CD14-positive monocyte (primary cell): ENCODE measurements around the gene FBXL4. TPM values are rescaled to one million over a fixed set of nuclear protein-coding genes. Genes with fewer than 3 reads are reported as not detected.

Source experiments
- DNase-seq, 3 donors: peaks; one replicate each; pipeline ENCODE4 v3.0.0-alpha.2; 2011 to 2022
- H2AFZ ChIP-seq: 2 replicates; pipeline ENCODE4 v1.6.0; 2012; ENCODE audit warnings: mild to moderate bottlenecking, low read depth, low read length, inconsistent platforms; ENCODE audit not compliant: insufficient read depth, poor library complexity, severe bottlenecking
- H3K27ac ChIP-seq, 2 donors: 1 replicate in 1 of 2; 2 replicates in 1 of 2; pipeline ENCODE4 v1.5.1; 2012 to 2013; ENCODE audit warnings: low read length in 2 of 2, control low read depth in 1 of 2, inconsistent platforms in 1 of 2, low read depth in 1 of 2, mild to moderate bottlenecking in 1 of 2
- H3K27me3 ChIP-seq, 2 donors: one replicate each; pipeline versions ENCODE4 v1.6.0 to v1.6.1; 2011 to 2013; ENCODE audit warnings: low read length in 2 of 2; ENCODE audit not compliant: control insufficient read depth in 2 of 2, insufficient read depth in 2 of 2
- H3K36me3 ChIP-seq, 2 donors: replicated peaks in 1 of 2; 1 replicate in 1 of 2; 2 replicates in 1 of 2; pipeline versions ENCODE4 v1.5.1 to v1.6.1; 2012 to 2013; ENCODE audit warnings: low read length in 2 of 2, control low read depth in 1 of 2, inconsistent platforms in 1 of 2, mild to moderate bottlenecking in 1 of 2; ENCODE audit not compliant: insufficient read depth in 2 of 2, control insufficient read depth in 1 of 2
- H3K4me1 ChIP-seq, 2 donors: 1 replicate in 1 of 2; 2 replicates in 1 of 2; pipeline versions ENCODE4 v1.5.1 to v1.6.1; 2012 to 2013; ENCODE audit warnings: low read length in 2 of 2, control low read depth in 1 of 2, inconsistent platforms in 1 of 2, mild to moderate bottlenecking in 1 of 2, moderate library complexity in 1 of 2; ENCODE audit not compliant: insufficient read depth in 2 of 2, control insufficient read depth in 1 of 2
- H3K4me2 ChIP-seq: replicated peaks from 2 replicates; pipeline ENCODE3; 2012; ENCODE audit warnings: low read length, moderate library complexity, mild to moderate bottlenecking; ENCODE audit not compliant: poor library complexity, severe bottlenecking; ENCODE audit errors: extremely low read depth
- H3K4me3 ChIP-seq, 3 experiments: fragments of 200-600 bp in 1 of 3; sonication (generic) in 1 of 3; replicated peaks in 1 of 3; 1 replicate in 2 of 3; 2 replicates in 1 of 3; pipeline ENCODE4 v1.5.1; 2011 to 2013; ENCODE audit warnings: low read length in 3 of 3, mild to moderate bottlenecking in 3 of 3, control low read depth in 2 of 3, low read depth in 2 of 3, inconsistent platforms in 1 of 3, moderate library complexity in 1 of 3
- H3K79me2 ChIP-seq: 2 replicates; pipeline ENCODE4 v1.6.0; 2012; ENCODE audit warnings: mild to moderate bottlenecking, control low read depth, inconsistent platforms, low read length, moderate library complexity; ENCODE audit not compliant: insufficient read depth
- H3K9ac ChIP-seq: 2 replicates; pipeline ENCODE4 v1.6.0; 2017; ENCODE audit warnings: low read length, mild to moderate bottlenecking; ENCODE audit not compliant: insufficient read depth, poor library complexity, severe bottlenecking
- H3K9me3 ChIP-seq, 2 donors: replicated peaks in 1 of 2; 1 replicate in 1 of 2; 2 replicates in 1 of 2; pipeline versions ENCODE4 v1.5.1 to v1.6.1; 2012 to 2013; ENCODE audit warnings: low read length in 2 of 2, control low read depth in 1 of 2; ENCODE audit not compliant: control insufficient read depth in 1 of 2, insufficient read depth in 1 of 2
- H4K20me1 ChIP-seq: 2 replicates; pipeline ENCODE4 v1.6.0; 2012; ENCODE audit warnings: mild to moderate bottlenecking, low read length, control low read depth, moderate library complexity; ENCODE audit not compliant: insufficient read depth
- H3K27ac Mint-ChIP-seq, 7 donors: one replicate each; pipeline ENCODE4 v1.8.0; 2020; ENCODE audit warnings: mild to moderate bottlenecking in 7 of 7, mixed read lengths in 7 of 7, moderate library complexity in 6 of 7, inconsistent platforms in 2 of 7
- H3K27me3 Mint-ChIP-seq, 3 donors: one replicate each; pipeline ENCODE4 v1.8.0; 2021 to 2022; ENCODE audit warnings: low read depth in 3 of 3, mild to moderate bottlenecking in 3 of 3, mixed read lengths in 3 of 3, moderate library complexity in 3 of 3, inconsistent platforms in 1 of 3
- H3K36me3 Mint-ChIP-seq, 2 donors: one replicate each; pipeline ENCODE4 v1.8.0; 2020; ENCODE audit warnings: mixed read lengths in 2 of 2, inconsistent platforms in 1 of 2, mild to moderate bottlenecking in 1 of 2
- H3K4me1 Mint-ChIP-seq: one replicate; pipeline ENCODE4 v1.8.0; 2020; ENCODE audit warnings: mild to moderate bottlenecking, mixed read lengths
- H3K4me3 Mint-ChIP-seq, 2 donors: one replicate each; pipeline ENCODE4 v1.8.0; 2020; ENCODE audit warnings: mild to moderate bottlenecking in 2 of 2, mixed read lengths in 2 of 2, moderate library complexity in 1 of 2
- H3K9me3 Mint-ChIP-seq, 7 donors: one replicate each; pipeline ENCODE4 v1.8.0; 2020 to 2022; ENCODE audit warnings: mixed read lengths in 7 of 7, mild to moderate bottlenecking in 6 of 7, moderate library complexity in 6 of 7, inconsistent platforms in 2 of 7
- CTCF ChIP-seq: fragments of 200-600 bp; IDR thresholded peaks from one replicate; pipeline ENCODE4 v1.8.0; 2022; ENCODE audit warnings: antibody characterized with exemption, mild to moderate bottlenecking
- WGBS: methylation state at CpG from one replicate; pipeline ENCODE4 v1.1.5; 2013; ENCODE audit warnings: missing lambda C conversion rate; ENCODE audit not compliant: insufficient coverage; 5-methylcytosine and 5-hydroxymethylcytosine counted together
- intact Hi-C, 2 donors: fragments of 100-400 bp; cut with micrococcal nuclease; formaldehyde crosslinking; loops; one replicate each; pipeline versions ENCODE4 v1.15.0 to v1.15.1; 2023
- polyA plus RNA-seq, 3 donors: library from polyadenylated mRNA; depleted of rRNA in 1 of 3; unstranded in 2 of 3; stranded (reverse) in 1 of 3; fragments of 300-500 nt in 2 of 3; fragments of >200 nt in 1 of 3; fragmentation: Illumina TruSeq in 2 of 3; gene quantifications; 1 replicate in 2 of 3; 2 replicates in 1 of 3; pipeline ENCODE4 v1.2.3, GENCODE V29; 2012 to 2021

FBXL4 gene
- polyA plus RNA-seq, 3 donors = 5.7 to 10.9 (median 8.6) TPM

- H4K20me1 ChIP-seq = no peaks in the 10 kb centered on the region
- peaks cover 21 to 24% of the 10 kb centered on the region in 2 donors for H3K4me1 ChIP-seq
- peaks cover 28% of the 10 kb centered on the region for H3K4me1 Mint-ChIP-seq
- H3K9ac ChIP-seq = no peak overlapping the region
- no peaks in the 10 kb centered on the region for H3K79me2 ChIP-seq
- no peak overlapping the region for H2AFZ ChIP-seq
- peaks cover 0 to 19% of the 10 kb centered on the region in 2 donors for H3K36me3 Mint-ChIP-seq
- peak in 2 of 3 donors; percentile 37 to 44 for DNase-seq
- peaks cover 0 to 22% (median 13%) of the 10 kb centered on the region in 7 donors for H3K9me3 Mint-ChIP-seq
- H3K27me3 Mint-ChIP-seq = peaks cover 95 to 100% (median 95%) of the 10 kb centered on the region in 3 donors
- no peaks in the 10 kb centered on the region for H3K36me3 ChIP-seq
- H3K9me3 ChIP-seq = peaks cover 7 to 53% of the 10 kb centered on the region in 2 donors
- WGBS = 1% methylated on average over 39 of the region's 50 CpGs
- intact Hi-C loops = no loop called here
- no peak overlapping the region for H3K27ac Mint-ChIP-seq
- TF ChIP-seq CTCF = peak; percentile 86
- H3K4me3 ChIP-seq = no peak overlapping the region
- peaks cover 94 to 97% of the 10 kb centered on the region in 2 donors for H3K27me3 ChIP-seq
- H3K27ac ChIP-seq = no peak overlapping the region
- H3K4me2 ChIP-seq = peak overlapping the region; percentile 7
- peak overlapping the region; percentile 31 to 85 for H3K4me3 Mint-ChIP-seq
Measured at GRCh38 chr6:98845211-98846020, 102.3 kb downstream of the FBXL4 start.

DNA sequence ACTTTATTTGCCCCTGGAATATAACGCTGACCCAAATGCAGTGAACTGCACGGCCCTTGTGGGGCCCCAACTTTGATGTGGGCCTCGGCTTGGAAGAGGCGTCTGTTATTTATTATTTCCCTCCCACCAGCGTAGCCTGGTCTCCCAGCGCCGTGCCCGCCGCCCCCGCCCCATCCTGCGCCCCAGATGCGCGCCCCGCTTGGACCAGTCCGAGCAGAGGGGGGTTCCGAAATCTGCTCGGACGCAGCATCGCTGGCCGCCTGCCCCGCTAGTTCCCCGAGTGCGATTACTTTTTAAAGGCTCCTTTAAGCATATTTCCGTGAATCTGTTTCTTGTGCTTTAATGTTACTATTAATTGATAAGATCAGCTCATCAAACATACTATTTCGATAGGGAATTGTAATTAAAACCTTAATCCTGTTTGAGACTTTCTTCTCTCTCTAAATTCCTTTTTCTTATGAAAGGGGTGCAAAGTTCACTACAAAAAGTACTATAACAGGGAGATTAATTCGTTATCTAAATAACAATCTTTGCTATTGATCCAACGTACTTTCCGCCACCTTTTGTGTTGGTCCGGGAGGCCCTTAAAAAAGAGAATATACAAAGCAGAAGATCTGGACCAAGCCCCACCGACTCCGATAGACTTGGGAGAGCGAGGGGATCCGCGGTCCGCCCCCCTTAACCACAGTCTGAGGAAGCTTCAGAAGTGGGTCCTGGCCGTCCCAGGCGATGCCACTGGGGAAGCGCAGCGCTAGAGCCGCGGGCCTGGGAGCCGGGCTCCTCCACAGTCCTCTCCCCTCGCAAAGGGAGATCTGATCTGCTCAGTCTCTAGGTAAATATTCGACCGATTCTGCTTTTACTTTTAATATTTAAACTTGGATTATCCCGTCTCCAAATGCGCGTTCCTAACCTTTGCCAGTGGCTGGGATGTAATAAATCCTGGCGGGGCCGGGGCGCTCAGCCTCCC lies 103.2 kb downstream of the FBXL4 start:
- Histone ChIP-seq H3K27me3 (peaks cover 98 to 99% of the 10 kb centered on the region in 2 donors), H2AFZ (no peak overlapping the region), H4K20me1 (no peaks in the 10 kb centered on the region), H3K9ac (no peak overlapping the region), H3K4me2 (peak overlapping the region; percentile 7), H3K4me3 (no peak overlapping the region), H3K27ac (no peak overlapping the region), H3K9me3 (peaks cover 7 to 50% of the 10 kb centered on the region in 2 donors), H3K36me3 (no peaks in the 10 kb centered on the region), H3K4me1 (peaks cover 21 to 24% of the 10 kb centered on the region in 2 donors), H3K79me2 (no peaks in the 10 kb centered on the region)
- intact Hi-C loops = no loop called here
- DNase-seq = no peak
- peaks cover 0 to 19% of the 10 kb centered on the region in 2 donors for H3K36me3 Mint-ChIP-seq
- no peak overlapping the region for H3K27ac Mint-ChIP-seq
- peaks cover 0 to 22% (median 13%) of the 10 kb centered on the region in 7 donors for H3K9me3 Mint-ChIP-seq
- H3K4me1 Mint-ChIP-seq = peaks cover 28% of the 10 kb centered on the region
- peaks cover 95 to 100% (median 96%) of the 10 kb centered on the region in 3 donors for H3K27me3 Mint-ChIP-seq
- TF ChIP-seq CTCF = no peak
- peak overlapping the region in 1 of 2 donors; percentile 72 for H3K4me3 Mint-ChIP-seq
- 3% methylated on average over 38 of the region's 51 CpGs for WGBS
